GM10847 (cell line): ENCODE data around the gene HIP1R.

Source experiments
- POLR2A ChIP-seq: IDR thresholded peaks from 2 replicates; pipeline ENCODE4 v1.6.1; 2011; ENCODE audit not compliant: insufficient read length; ENCODE audit errors: extremely low read depth

Gene HIP1R

GRCh38 chr12:122860854-122861586, 25.8 kb downstream of the HIP1R start:
- no peak for TF ChIP-seq POLR2A

GRCh38 chr12:122861587-122861970, 26.3 kb downstream of the HIP1R start:
- no peak for TF ChIP-seq POLR2A

GRCh38 chr12:122862110-122862634, 26.9 kb downstream of the HIP1R start:
- no peak for TF ChIP-seq POLR2A

GRCh38 chr12:122862872-122863701, 27.8 kb downstream of the HIP1R start:
- no peak for TF ChIP-seq POLR2A

- no peak for TF ChIP-seq POLR2A
These were observed 29.6 kb downstream of the HIP1R start for GRCh38 chr12:122864894-122865253.

GRCh38 chr12:122865268-122866231, 30.3 kb downstream of the HIP1R start:
- peak; percentile 5 for TF ChIP-seq POLR2A

GRCh38 chr12:122866379-122866778, 31.1 kb downstream of the HIP1R start:
- TF ChIP-seq POLR2A, result no peak

GRCh38 chr12:122866950-122867607, 31.8 kb downstream of the HIP1R start:
- no peak for TF ChIP-seq POLR2A

- no peak for TF ChIP-seq POLR2A
These were observed 32.6 kb downstream of the HIP1R start for GRCh38 chr12:122867691-122868461.

GRCh38 chr12:122868471-122869177, 33.4 kb downstream of the HIP1R start:
- no peak for TF ChIP-seq POLR2A

GRCh38 chr12:122869207-122869973, 34.1 kb downstream of the HIP1R start:
- TF ChIP-seq POLR2A, result no peak

GRCh38 chr12:122870163-122870842, 35.0 kb downstream of the HIP1R start:
- no peak for TF ChIP-seq POLR2A
